ENCODE results near the gene GMPR. TPM values are rescaled to one million over a fixed set of nuclear protein-coding genes. Genes with fewer than 3 reads are reported as not detected.

The GMPR gene
- total RNA-seq, 1 donor from 2014 or later: 2.0 TPM

DNA sequence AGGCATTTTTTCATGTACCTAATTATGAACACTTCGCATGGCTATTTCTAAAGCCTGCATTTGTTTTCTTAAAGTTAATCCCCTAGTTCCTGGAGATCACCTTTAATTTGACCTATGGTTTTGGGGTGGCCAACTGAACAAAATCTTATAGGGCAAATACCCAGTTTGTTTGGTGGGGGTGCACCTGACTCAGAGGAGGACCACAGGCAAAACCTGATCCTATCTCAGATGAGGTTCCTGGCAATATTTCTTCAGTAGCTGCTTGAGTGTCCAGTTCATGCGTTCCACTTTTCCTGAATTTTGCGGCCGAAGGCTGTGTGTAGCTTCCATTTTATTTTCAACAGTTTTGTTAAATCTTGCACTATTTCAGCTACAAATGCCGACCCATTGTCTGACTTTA is 10.3 kb upstream of the GMPR start:
- no peaks in the 10 kb centered on the region for H3K36me3 ChIP-seq
- TF ChIP-seq POLR2A (IDR thresholded peaks at IDR 0.05): no peak
- no peak for TF ChIP-seq CTCF (IDR thresholded peaks at IDR 0.05)
- no peak for TF ChIP-seq POLR2AphosphoS5 (IDR thresholded peaks at IDR 0.05; ENCODE audit: insufficient read depth in 1 of 2, low read depth in 1 of 2)
- H3K4me3 ChIP-seq: no peak overlapping the region
- H3K27ac ChIP-seq: no peak overlapping the region
- no peak for DNase-seq (ENCODE audit: extremely low spot score in 2 of 2)
- H3K27me3 ChIP-seq: no peaks in the 10 kb centered on the region
- intact Hi-C loops (cut with DNase I): no loop called here
- H3K9me3 ChIP-seq: no peaks in the 10 kb centered on the region
- peaks cover 8% of the 10 kb centered on the region for H3K4me1 ChIP-seq

- DNase-seq (ENCODE audit: extremely low spot score in 2 of 2): no peak
- Histone ChIP-seq H3K4me1 (peaks cover 8% of the 10 kb centered on the region), H3K27ac (no peak overlapping the region), H3K27me3 (no peaks in the 10 kb centered on the region), H3K36me3 (no peaks in the 10 kb centered on the region), H3K4me3 (peak overlapping the region in 1 of 2 donors; percentile 12), H3K9me3 (no peaks in the 10 kb centered on the region)
- intact Hi-C loops (cut with DNase I): no loop called here
- TF ChIP-seq POLR2AphosphoS5 (IDR thresholded peaks at IDR 0.05; ENCODE audit: insufficient read depth in 1 of 2, low read depth in 1 of 2): no peak
- no peak for TF ChIP-seq CTCF (IDR thresholded peaks at IDR 0.05)
- no peak for TF ChIP-seq POLR2A (IDR thresholded peaks at IDR 0.05)
These were observed 9.4 kb upstream of the GMPR start for GRCh38 chr6:16228709-16229665.

- Histone ChIP-seq H3K9me3 (no peaks in the 10 kb centered on the region), H3K27ac (no peak overlapping the region), H3K27me3 (no peaks in the 10 kb centered on the region), H3K4me3 (peak overlapping the region in 1 of 2 donors; percentile 12), H3K36me3 (no peaks in the 10 kb centered on the region), H3K4me1 (peaks cover 8% of the 10 kb centered on the region)
- intact Hi-C loops (cut with DNase I): no loop called here
- DNase-seq (ENCODE audit: extremely low spot score in 2 of 2): no peak
- no peak for TF ChIP-seq POLR2AphosphoS5 (IDR thresholded peaks at IDR 0.05; ENCODE audit: insufficient read depth in 1 of 2, low read depth in 1 of 2)
- TF ChIP-seq CTCF (IDR thresholded peaks at IDR 0.05): no peak
- TF ChIP-seq POLR2A (IDR thresholded peaks at IDR 0.05): no peak
These were observed 8.7 kb upstream of the GMPR start for GRCh38 chr6:16229700-16230099.

DNA sequence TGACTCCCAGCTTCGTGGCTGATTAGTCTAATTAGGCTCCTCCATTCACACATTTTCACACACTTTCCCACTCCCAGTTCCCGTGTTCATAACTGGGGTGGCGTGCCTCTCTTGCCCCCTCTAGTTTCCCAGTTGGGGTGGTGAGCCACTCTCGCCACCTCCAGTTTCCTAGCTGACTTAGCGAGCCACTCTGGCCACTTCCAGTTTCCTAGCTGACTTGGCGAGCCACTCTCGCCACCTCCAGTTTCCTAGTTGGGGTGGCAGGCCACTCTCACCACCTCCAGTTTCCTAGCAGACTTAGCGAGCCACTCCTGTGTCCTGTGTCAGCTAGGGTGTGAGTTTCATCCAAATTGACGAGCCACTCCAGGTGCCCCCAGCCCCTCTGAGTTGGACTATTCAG is 7.4 kb upstream of the GMPR start:
- H3K4me3 ChIP-seq: no peak overlapping the region
- TF ChIP-seq POLR2AphosphoS5 (IDR thresholded peaks at IDR 0.05; ENCODE audit: insufficient read depth in 1 of 2, low read depth in 1 of 2) (no peak), POLR2A (IDR thresholded peaks at IDR 0.05) (no peak), CTCF (IDR thresholded peaks at IDR 0.05) (no peak)
- no peak overlapping the region for H3K27ac ChIP-seq
- no peaks in the 10 kb centered on the region for H3K9me3 ChIP-seq
- no peak for DNase-seq (ENCODE audit: extremely low spot score in 2 of 2)
- intact Hi-C loops (cut with DNase I): no loop called here
- H3K36me3 ChIP-seq: no peaks in the 10 kb centered on the region
- H3K4me1 ChIP-seq: peaks cover 10% of the 10 kb centered on the region
- H3K27me3 ChIP-seq: no peaks in the 10 kb centered on the region

DNA sequence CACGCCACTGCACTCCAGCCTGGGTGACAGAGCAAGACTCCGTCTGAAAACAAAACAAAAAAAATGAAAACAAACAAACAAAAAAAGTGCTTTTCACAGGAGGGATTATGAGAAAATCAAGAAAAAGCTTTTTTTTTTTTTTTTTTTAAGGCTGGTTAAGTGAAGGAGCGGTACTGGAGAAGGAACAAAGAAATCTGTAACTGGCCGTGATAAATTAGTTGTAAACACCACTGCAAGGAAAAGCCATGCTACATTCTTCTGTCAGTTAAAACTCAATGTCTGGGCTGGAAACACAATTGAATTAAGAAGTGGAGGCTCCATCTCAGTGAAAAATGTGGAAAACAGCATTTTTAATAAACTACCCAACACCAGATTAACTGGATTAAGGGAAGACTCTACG is 6.3 kb upstream of the GMPR start:
- H3K36me3 ChIP-seq: no peaks in the 10 kb centered on the region
- no peak overlapping the region for H3K4me3 ChIP-seq
- no peak for DNase-seq (ENCODE audit: extremely low spot score in 2 of 2)
- TF ChIP-seq CTCF (IDR thresholded peaks at IDR 0.05): no peak
- no peak for TF ChIP-seq POLR2A (IDR thresholded peaks at IDR 0.05)
- no peak for TF ChIP-seq POLR2AphosphoS5 (IDR thresholded peaks at IDR 0.05; ENCODE audit: insufficient read depth in 1 of 2, low read depth in 1 of 2)
- no peaks in the 10 kb centered on the region for H3K9me3 ChIP-seq
- no peak overlapping the region for H3K27ac ChIP-seq
- H3K27me3 ChIP-seq: no peaks in the 10 kb centered on the region
- intact Hi-C loops (cut with DNase I): no loop called here
- peaks cover 22% of the 10 kb centered on the region for H3K4me1 ChIP-seq
